ENCODE data around the gene CCNG2. TPM values are rescaled to one million over a fixed set of nuclear protein-coding genes. Genes with fewer than 3 reads are reported as not detected.

The CCNG2 gene
- total RNA-seq, result 10 to 100 TPM in 8 of 9 donors, 1 to 10 TPM in 1; 8.5 to 69.2 (median 26.6) TPM
- polyA plus RNA-seq, result 10 to 100 TPM in 1 of 3 donors, 1 to 10 TPM in 2; 5.4 to 20.8 (median 9.9) TPM
- long read RNA-seq, donor 1, full-length matches to known transcripts, result 1 of 1 reads
- long read RNA-seq, donor 1, partial matches to known transcripts, result 0 of 1 reads
- long read RNA-seq, donor 1, other reads (novel, unspliced or antisense), result 0 of 1 reads
- long read RNA-seq, donor 2, full-length matches to known transcripts, result 4 of 4 reads
- long read RNA-seq, donor 2, partial matches to known transcripts, result 0 of 4 reads
- long read RNA-seq, donor 2, other reads (novel, unspliced or antisense), result 0 of 4 reads
- long read RNA-seq, donor 3, full-length matches to known transcripts, result 3 of 3 reads
- long read RNA-seq, donor 3, partial matches to known transcripts, result 0 of 3 reads
- long read RNA-seq, donor 3, other reads (novel, unspliced or antisense), result 0 of 3 reads
- long read RNA-seq, donor 4, partial matches to known transcripts, result 0 of 2 reads
- long read RNA-seq, donor 4, other reads (novel, unspliced or antisense), result 2 of 2 reads
- long read RNA-seq, donor 5, full-length matches to known transcripts, result 55 of 61 reads
- long read RNA-seq, donor 5, partial matches to known transcripts, result 3 of 61 reads
- long read RNA-seq, donor 5, other reads (novel, unspliced or antisense), result 3 of 61 reads
- long read RNA-seq, donor 6, partial matches to known transcripts, result 1 of 1 reads
- long read RNA-seq, donor 6, other reads (novel, unspliced or antisense), result 0 of 1 reads
- long read RNA-seq, donor 7, full-length matches to known transcripts, result 2 of 2 reads
- long read RNA-seq, donor 7, partial matches to known transcripts, result 0 of 2 reads
- long read RNA-seq, donor 7, other reads (novel, unspliced or antisense), result 0 of 2 reads
- long read RNA-seq, donor 8, full-length matches to known transcripts, result 3 of 3 reads
- long read RNA-seq, donor 8, partial matches to known transcripts, result 0 of 3 reads
- long read RNA-seq, donor 8, other reads (novel, unspliced or antisense), result 0 of 3 reads
- long read RNA-seq, donor 9, full-length matches to known transcripts, result 3 of 3 reads
- long read RNA-seq, donor 9, partial matches to known transcripts, result 0 of 3 reads
- long read RNA-seq, donor 9, other reads (novel, unspliced or antisense), result 0 of 3 reads
- long read RNA-seq, donor 10, full-length matches to known transcripts, result 3 of 3 reads
- long read RNA-seq, donor 10, partial matches to known transcripts, result 0 of 3 reads
- long read RNA-seq, donor 10, other reads (novel, unspliced or antisense), result 0 of 3 reads

- TF ChIP-seq POLR2A (IDR thresholded peaks at IDR 0.05) (peak; percentile 47 to 57), CTCF (IDR thresholded peaks at IDR 0.05) (peak in 2 of 6 experiments; percentile 28 to 34)
- peak within 1 kb of the TSS; percentile 67 to 95 (median 86) for H3K27ac ChIP-seq
- H3K36me3 ChIP-seq (replicated peaks in 1 of 2), result peaks cover 0 to 33% of the 10 kb centered on the region in 2 donors
- H3K4me1 ChIP-seq (replicated peaks in 1 of 2), result peaks cover 7 to 28% of the 10 kb centered on the region in 2 donors
- peak within 1 kb of the TSS; percentile 56 to 97 (median 80) for H3K4me3 ChIP-seq
- no peaks in the 10 kb centered on the region for H3K27me3 ChIP-seq
- intact Hi-C loops (cut with DNase I), result loop anchor here (10.0 kb wide), 2 partner anchors 62 to 72 kb away; no protein-coding TSS in a partner anchor
- 0 to 1% (median 0%) methylated on average over 19 to 94 of the region's 94 CpGs for WGBS, 4 donors
- peak; percentile 80 to 90 (median 86) for DNase-seq
- H3K9me3 ChIP-seq (replicated peaks in 1 of 3), result no peaks in the 10 kb centered on the region
Observed at GRCh38 chr4:77156912-77157858, at the start of gene CCNG2. CCNG2 (plus strand) TSS chr4:77157207; CDS start chr4:77158533, 1,326 bp downstream.

GRCh38 chr4:77110730-77111129 lies 46.3 kb upstream of the CCNG2 start:
- no peak overlapping the region for H3K27ac ChIP-seq
- intact Hi-C loops (cut with DNase I), result no loop called here

GRCh38 chr4:77113069-77113468 lies 43.9 kb upstream of the CCNG2 start:
- Histone ChIP-seq H3K27ac (no peak overlapping the region), H3K36me3 (replicated peaks in 1 of 2) (no peaks in the 10 kb centered on the region), H3K4me3 (no peak overlapping the region), H3K4me1 (replicated peaks in 1 of 2) (no peaks in the 10 kb centered on the region), H3K9me3 (replicated peaks in 1 of 3) (no peaks in the 10 kb centered on the region), H3K27me3 (no peaks in the 10 kb centered on the region)
- WGBS, 4 donors, result 91 to 96% (median 95%) methylated on average over 22 to 29 of the region's 29 CpGs
- no peak for TF ChIP-seq POLR2A (IDR thresholded peaks at IDR 0.05)
- no peak for TF ChIP-seq CTCF (IDR thresholded peaks at IDR 0.05)
- intact Hi-C loops (cut with DNase I), result no loop called here
- DNase-seq, result no peak

More at GRCh38 chr4:77110730-77111129, 46.3 kb upstream of the CCNG2 start:
- Histone ChIP-seq H3K9me3 (replicated peaks in 1 of 3) (no peaks in the 10 kb centered on the region), H3K36me3 (replicated peaks in 1 of 2) (no peaks in the 10 kb centered on the region), H3K27me3 (no peaks in the 10 kb centered on the region), H3K4me1 (replicated peaks in 1 of 2) (no peaks in the 10 kb centered on the region), H3K4me3 (no peak overlapping the region)
- TF ChIP-seq POLR2A (IDR thresholded peaks at IDR 0.05) (no peak), CTCF (IDR thresholded peaks at IDR 0.05) (no peak)
- DNase-seq, result no peak
- 93 to 100% (median 95%) methylated on average over 1 of the region's 1 CpG for WGBS, 4 donors
